GM12872 (cell line): Measurements from ENCODE around the gene ANKRD40CL.

Source experiments
- CTCF ChIP-seq: IDR thresholded peaks from 3 replicates; pipeline ENCODE4 v1.5.1; 2011; ENCODE audit warnings: low read depth, mild to moderate bottlenecking, low read length, moderate library complexity; ENCODE audit not compliant: insufficient read depth

The ANKRD40CL gene

GRCh38 chr17:50719144-50719923 lies 48.0 kb downstream of the ANKRD40CL start, which contains the start of gene LUC7L3:
LUC7L3 (plus strand) TSS chr17:50719603; CDS start chr17:50719733, 130 bp downstream.
- TF ChIP-seq CTCF = no peak

DNA sequence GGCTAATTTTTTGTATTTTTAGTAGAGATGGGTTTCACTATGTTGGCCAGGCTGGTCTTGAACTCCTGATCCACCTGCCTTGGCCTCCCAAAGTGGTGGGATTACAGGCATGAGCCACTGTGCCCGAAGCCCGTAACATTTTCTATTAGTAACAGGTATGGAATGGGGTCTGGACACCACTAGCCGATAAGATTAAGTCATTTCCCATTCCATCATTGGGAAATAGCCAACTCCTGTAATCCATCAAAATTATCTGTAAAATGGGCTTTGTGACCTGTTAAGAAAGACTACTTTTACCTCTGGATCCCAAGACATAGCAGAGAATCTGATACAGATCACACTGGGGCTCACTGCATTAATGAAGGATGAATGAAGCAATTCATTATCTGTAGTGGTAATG lies 51.8 kb downstream of the ANKRD40CL start:
- no peak for TF ChIP-seq CTCF

DNA sequence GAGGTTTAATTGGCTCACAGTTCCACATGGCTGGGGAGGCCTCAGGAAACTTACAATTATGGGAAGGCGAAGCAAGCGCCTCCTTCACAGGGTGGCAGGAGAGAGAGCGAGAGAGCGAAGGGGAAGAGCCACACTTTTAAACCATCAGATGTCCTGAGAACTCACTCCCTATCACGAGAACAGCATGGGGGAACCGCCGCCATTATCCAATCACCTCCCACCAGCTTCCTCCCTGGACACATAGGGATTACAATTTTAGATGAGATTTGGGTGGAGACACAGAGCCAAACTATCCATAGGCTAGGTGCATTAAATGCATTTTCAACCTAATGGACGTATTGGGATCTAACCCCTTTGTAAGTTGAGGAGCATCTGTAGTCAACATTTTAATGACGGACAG lies 54.7 kb downstream of the ANKRD40CL start:
- no peak for TF ChIP-seq CTCF
